WTC11 (cell line): ENCODE data around the gene POLR1G. TPM values are rescaled to one million over a fixed set of nuclear protein-coding genes. Genes with fewer than 3 reads are reported as not detected.

Experiments used
- ATAC-seq: fragments of 200-7000 bp; cut with Tn5 transposase; 2 replicates; pipeline ENCODE4 v1.10.0; 2021; ENCODE audit warnings: mild to moderate bottlenecking, moderate library complexity
- CTCF ChIA-PET: fragments of 300-600 bp; sonication (Branson Sonifier 250); formaldehyde crosslinking; loops from one replicate; lab custom pipeline; 2021; ENCODE audit warnings: antibody characterized with exemption; lab: Charles Lee
- POLR2A ChIA-PET: fragments of 350-600 bp; sonication (Branson Sonifier 250); formaldehyde crosslinking; loops from one replicate; lab custom pipeline; 2021; ENCODE audit warnings: antibody characterized with exemption; lab: Charles Lee
- DNase-seq: peaks from one replicate; pipeline ENCODE4 v3.0.0; 2021; ENCODE audit warnings: low spot score
- H3K27ac Mint-ChIP-seq: 2 replicates; pipeline ENCODE4 v1.8.0; 2021; ENCODE audit warnings: mixed read lengths
- H3K27me3 Mint-ChIP-seq: 2 replicates; pipeline ENCODE4 v1.8.0; 2021; ENCODE audit warnings: low read depth, mild to moderate bottlenecking, moderate library complexity, mixed read lengths
- H3K36me3 Mint-ChIP-seq: 2 replicates; pipeline ENCODE4 v1.8.0; 2021; ENCODE audit warnings: mixed read lengths
- H3K4me1 Mint-ChIP-seq: 2 replicates; pipeline ENCODE4 v1.8.0; 2022; ENCODE audit warnings: mixed read lengths
- H3K4me3 Mint-ChIP-seq: 2 replicates; pipeline ENCODE4 v1.8.0; 2021; ENCODE audit warnings: mild to moderate bottlenecking, moderate library complexity, mixed read lengths
- H3K9me3 Mint-ChIP-seq: 2 replicates; pipeline ENCODE4 v1.8.0; 2021; ENCODE audit warnings: mixed read lengths
- ATF1 ChIP-seq: sonication (generic); formaldehyde crosslinking; IDR thresholded peaks from 2 replicates; pipeline ENCODE4 v1.8.1; 2023; ENCODE audit warnings: mild to moderate bottlenecking, moderate library complexity, missing genetic modification reagents
- CBFB ChIP-seq: sonication (generic); formaldehyde crosslinking; IDR thresholded peaks from 2 replicates; pipeline ENCODE4 v1.8.1; 2022; ENCODE audit warnings: mild to moderate bottlenecking, low read depth, missing genetic modification reagents
- E2F5 ChIP-seq: sonication (generic); formaldehyde crosslinking; IDR thresholded peaks from 2 replicates; pipeline ENCODE4 v1.8.1; 2022; ENCODE audit warnings: mild to moderate bottlenecking, moderate library complexity, missing genetic modification reagents
- ELF4 ChIP-seq: sonication (generic); formaldehyde crosslinking; IDR thresholded peaks from 2 replicates; pipeline ENCODE4 v1.8.1; 2022; ENCODE audit warnings: low read depth, mild to moderate bottlenecking, moderate library complexity, missing genetic modification reagents
- FOXP4 ChIP-seq: sonication (generic); formaldehyde crosslinking; IDR thresholded peaks from 2 replicates; pipeline ENCODE4 v1.8.0; 2022; ENCODE audit warnings: mild to moderate bottlenecking, missing genetic modification reagents
- GRHL2 ChIP-seq: fragments of 250-450 bp; sonication (Bioruptor Pico); IDR thresholded peaks from 2 replicates; pipeline ENCODE4 v1.8.0; 2022; ENCODE audit warnings: mild to moderate bottlenecking, moderate library complexity; ENCODE audit not compliant: insufficient replicate concordance, severe bottlenecking
- GTF2I ChIP-seq: fragments of 250-450 bp; sonication (Bioruptor Pico); conservative IDR thresholded peaks from 2 replicates; pipeline ENCODE4 v1.4.0; 2021; ENCODE audit warnings: mild to moderate bottlenecking
- JUN ChIP-seq: sonication (generic); formaldehyde crosslinking; IDR thresholded peaks from 2 replicates; pipeline ENCODE4 v1.8.0; 2023; ENCODE audit warnings: mild to moderate bottlenecking, missing genetic modification reagents
- MAX ChIP-seq: sonication (generic); formaldehyde crosslinking; IDR thresholded peaks from 2 replicates; pipeline ENCODE4 v1.8.0; 2022; ENCODE audit warnings: mild to moderate bottlenecking, missing genetic modification reagents
- MXD4 ChIP-seq: fragments of 250-450 bp; sonication (Bioruptor Pico); IDR thresholded peaks from 2 replicates; pipeline ENCODE4 v1.8.0; 2021; ENCODE audit warnings: mild to moderate bottlenecking, moderate library complexity, borderline replicate concordance
- NR2C2 ChIP-seq: sonication (generic); formaldehyde crosslinking; IDR thresholded peaks from 2 replicates; pipeline ENCODE4 v1.8.0; 2022; ENCODE audit warnings: mild to moderate bottlenecking, missing genetic modification reagents
- NR3C1 ChIP-seq: sonication (generic); formaldehyde crosslinking; conservative IDR thresholded peaks from 2 replicates; pipeline ENCODE4 v1.8.1; 2023; ENCODE audit warnings: low read depth, mild to moderate bottlenecking, missing genetic modification reagents
- PREB ChIP-seq: sonication (generic); formaldehyde crosslinking; IDR thresholded peaks from 2 replicates; pipeline ENCODE4 v1.8.1; 2022; ENCODE audit warnings: mild to moderate bottlenecking, missing genetic modification reagents, moderate library complexity, borderline replicate concordance
- SMAD3 ChIP-seq: sonication (generic); formaldehyde crosslinking; IDR thresholded peaks from 2 replicates; pipeline ENCODE4 v1.8.0; 2022; ENCODE audit warnings: missing genetic modification reagents, mild to moderate bottlenecking, borderline replicate concordance
- SMAD4 ChIP-seq: sonication (generic); formaldehyde crosslinking; IDR thresholded peaks from 2 replicates; pipeline ENCODE4 v1.8.0; 2022; ENCODE audit warnings: mild to moderate bottlenecking, missing genetic modification reagents
- SOX15 ChIP-seq: fragments of 250-450 bp; sonication (Bioruptor Pico); IDR thresholded peaks from 2 replicates; pipeline ENCODE4 v1.9.0; 2021; ENCODE audit warnings: mild to moderate bottlenecking
- TEAD1 ChIP-seq: sonication (generic); formaldehyde crosslinking; IDR thresholded peaks from 2 replicates; pipeline ENCODE4 v1.8.0; 2022; ENCODE audit warnings: mild to moderate bottlenecking, missing genetic modification reagents
- USF1 ChIP-seq: sonication (generic); formaldehyde crosslinking; IDR thresholded peaks from 2 replicates; pipeline ENCODE4 v1.8.0; 2022; ENCODE audit warnings: mild to moderate bottlenecking, missing genetic modification reagents
- ZNF121 ChIP-seq: sonication (generic); formaldehyde crosslinking; IDR thresholded peaks from 2 replicates; pipeline ENCODE4 v1.8.0; 2023; ENCODE audit warnings: missing genetic modification reagents
- ZNF317 ChIP-seq: sonication (generic); formaldehyde crosslinking; IDR thresholded peaks from 2 replicates; pipeline ENCODE4 v1.8.1; 2023; ENCODE audit warnings: low read depth, mild to moderate bottlenecking, moderate library complexity, missing genetic modification reagents, borderline replicate concordance
- total RNA-seq: library from RNA; stranded (reverse); gene quantifications from 3 replicates; pipeline ENCODE4 v1.2.3, GENCODE V29; 2021

The POLR1G gene
- total RNA-seq, 1 experiment from 2014 or later = 38.1 TPM

GRCh38 chr19:45446295-45446694 lies 39.9 kb downstream of the POLR1G start:
- POLR2A ChIA-PET = interaction anchor here (0.7 to 1.3 kb wide), 2 partner anchors 23 to 286 kb away, joined by 3 to 9 read pairs; no protein-coding TSS in a partner anchor
- Mint-ChIP-seq H3K27me3 (peaks cover 63% of the 10 kb centered on the region), H3K4me1 (peaks cover 32% of the 10 kb centered on the region), H3K4me3 (no peak overlapping the region), H3K27ac (no peak overlapping the region), H3K9me3 (no peaks in the 10 kb centered on the region), H3K36me3 (no peaks in the 10 kb centered on the region)
- DNase-seq = no peak
- CTCF ChIA-PET = interaction anchor here (1.3 to 4.8 kb wide), 4 partner anchors 32 to 39 kb away, joined by 3 to 22 read pairs (median 12); no protein-coding TSS in a partner anchor
- ATAC-seq = no peak
- TF ChIP-seq TEAD1 (CRISPR knock-in tag) (no peak), USF1 (no peak), GTF2I (CRISPR knock-in tag) (peak; percentile 85), ZNF317 (CRISPR knock-in tag) (no peak), MXD4 (CRISPR knock-in tag) (no peak)

- DNase-seq (no peak), ATAC-seq (no peak)
- POLR2A ChIA-PET = interaction anchor here (0.7 to 1.3 kb wide), 2 partner anchors 22 to 287 kb away, joined by 3 to 9 read pairs; no protein-coding TSS in a partner anchor
- no peaks in the 10 kb centered on the region for H3K9me3 Mint-ChIP-seq
- peaks cover 69% of the 10 kb centered on the region for H3K27me3 Mint-ChIP-seq
- H3K27ac Mint-ChIP-seq = no peak overlapping the region
- TF ChIP-seq MAX (CRISPR knock-in tag) = no peak
- no peak for TF ChIP-seq ELF4 (CRISPR knock-in tag)
- TF ChIP-seq NR3C1 = no peak
- TF ChIP-seq SOX15 (CRISPR knock-in tag) = no peak
- TF ChIP-seq E2F5 (CRISPR knock-in tag) = no peak
- no peak for TF ChIP-seq NR2C2 (CRISPR knock-in tag)
- no peaks in the 10 kb centered on the region for H3K36me3 Mint-ChIP-seq
- H3K4me3 Mint-ChIP-seq = no peak overlapping the region
- H3K4me1 Mint-ChIP-seq = peaks cover 34% of the 10 kb centered on the region
- CTCF ChIA-PET = interaction anchor here (0.8 to 4.8 kb wide), 7 partner anchors 7 to 45 kb away, joined by 3 to 22 read pairs (median 5); no protein-coding TSS in a partner anchor
Observed at GRCh38 chr19:45446944-45447343, 40.5 kb downstream of the POLR1G start.

GRCh38 chr19:45448425-45448756 lies 41.9 kb downstream of the POLR1G start:
- ChIA-PET POLR2A (no interaction called here), CTCF (interaction anchor here (1.3 to 4.8 kb wide), 6 partner anchors 9 to 46 kb away, joined by 4 to 22 read pairs (median 8); no protein-coding TSS in a partner anchor)
- DNase-seq = no peak
- H3K36me3 Mint-ChIP-seq = no peaks in the 10 kb centered on the region
- H3K4me1 Mint-ChIP-seq = peaks cover 24% of the 10 kb centered on the region
- H3K27ac Mint-ChIP-seq = no peak overlapping the region
- peaks cover 72% of the 10 kb centered on the region for H3K27me3 Mint-ChIP-seq
- H3K9me3 Mint-ChIP-seq = no peaks in the 10 kb centered on the region
- TF ChIP-seq GRHL2 (CRISPR knock-in tag) = no peak
- peak; percentile 23; the same call in 1 of the 2 replicates for TF ChIP-seq ZNF121 (CRISPR knock-in tag)
- TF ChIP-seq FOXP4 (CRISPR knock-in tag) = no peak
- TF ChIP-seq, all 79 proteins: peak for 1
- ATAC-seq = no peak
- no peak overlapping the region for H3K4me3 Mint-ChIP-seq

GRCh38 chr19:45448887-45449299 lies 42.4 kb downstream of the POLR1G start:
- POLR2A ChIA-PET = no interaction called here
- H3K27ac Mint-ChIP-seq = no peak overlapping the region
- TF ChIP-seq SMAD3 (CRISPR knock-in tag) (no peak), ATF1 (no peak), FOXP4 (CRISPR knock-in tag) (no peak), PREB (CRISPR knock-in tag) (no peak), JUN (CRISPR knock-in tag) (no peak), SMAD4 (CRISPR knock-in tag) (no peak), CBFB (CRISPR knock-in tag) (no peak)
- no peak for ATAC-seq
- H3K36me3 Mint-ChIP-seq = no peaks in the 10 kb centered on the region
- peak overlapping the region; percentile 32; the same call in 1 of the 2 replicates for H3K4me3 Mint-ChIP-seq
- peaks cover 77% of the 10 kb centered on the region for H3K27me3 Mint-ChIP-seq
- H3K4me1 Mint-ChIP-seq = peaks cover 24% of the 10 kb centered on the region
- CTCF ChIA-PET = interaction anchor here (2.7 to 4.8 kb wide), 2 partner anchors 29 to 37 kb away, joined by 14 to 22 read pairs; no protein-coding TSS in a partner anchor
- H3K9me3 Mint-ChIP-seq = no peaks in the 10 kb centered on the region
- DNase-seq = no peak
